Mucosa of descending colon (tissue), 3 donors: ENCODE results near the gene ABHD11. TPM values are rescaled to one million over a fixed set of nuclear protein-coding genes. Genes with fewer than 3 reads are reported as not detected.
A peak's percentile ranks its signal among the peaks of the same experiment; 100 is the strongest.

Source experiments
- ATAC-seq: fragments of 200-7000 bp; cut with Tn5 transposase; one replicate; pipeline ENCODE4 v1.9.1; 2020; ENCODE audit warnings: mild to moderate bottlenecking, moderate library complexity
- DNase-seq, 3 donors: peaks; one replicate each; pipeline ENCODE4 v3.0.0-alpha.2; 2020
- H3K36me3 ChIP-seq: fragments of 200-600 bp; one replicate; pipeline ENCODE4 v1.8.0; 2021; ENCODE audit warnings: low read depth, mild to moderate bottlenecking
- H3K4me1 ChIP-seq: fragments of 200-600 bp; one replicate; pipeline ENCODE4 v1.8.0; 2021; ENCODE audit warnings: low read depth, mild to moderate bottlenecking
- H3K4me3 ChIP-seq: fragments of 200-600 bp; one replicate; pipeline ENCODE4 v1.8.0; 2021; ENCODE audit warnings: mild to moderate bottlenecking
- H3K9me3 ChIP-seq: fragments of 200-600 bp; one replicate; pipeline ENCODE4 v1.8.0; 2021; ENCODE audit warnings: mild to moderate bottlenecking
- intact Hi-C, 2 donors: fragments of 100-400 bp; cut with DNase I in 1 of 2; cut with micrococcal nuclease in 1 of 2; formaldehyde crosslinking; loops; one replicate each; pipeline versions ENCODE4 v1.11.0 to v1.11.1; 2022; cut with DNase I, micrococcal nuclease
- total RNA-seq, 3 donors: library from RNA; stranded (reverse); fragmentation: NEBNext Ultra II Directional in 2 of 3; extraction: Animal tissue kit (Norgen Biotek cat#: 25700) in 2 of 3; gene quantifications; one replicate each; pipeline versions ENCODE4 v1.2.1 to v1.2.4, GENCODE V29; 2021 to 2023
- TF ChIP-seq, protein P1 (sequence below): fragments of 200-600 bp; IDR thresholded peaks from one replicate; pipeline ENCODE4 v1.8.0; 2022; ENCODE audit warnings: antibody characterized with exemption, mild to moderate bottlenecking
- donor health status: DM: no; HTN: no; CAD: no; lungs with moderate emphysema.
- donor health status: DM: no; HTN: no; CAD: no.
- donor health status: DM: no; HTN: yes; CAD: no.

The ABHD11 gene
- total RNA-seq, 3 donors from 2014 or later = 55.3 to 115 (median 97.3) TPM

- Histone ChIP-seq H3K4me1 (no peaks in the 10 kb centered on the region), H3K36me3 (no peaks in the 10 kb centered on the region), H3K9me3 (no peaks in the 10 kb centered on the region), H3K4me3 (no peak overlapping the region)
- intact Hi-C loops = no loop called here
- DNase-seq (peak; percentile 72 to 82 (median 78)), ATAC-seq (peak; percentile 71)
- TF ChIP-seq, protein P1, sequence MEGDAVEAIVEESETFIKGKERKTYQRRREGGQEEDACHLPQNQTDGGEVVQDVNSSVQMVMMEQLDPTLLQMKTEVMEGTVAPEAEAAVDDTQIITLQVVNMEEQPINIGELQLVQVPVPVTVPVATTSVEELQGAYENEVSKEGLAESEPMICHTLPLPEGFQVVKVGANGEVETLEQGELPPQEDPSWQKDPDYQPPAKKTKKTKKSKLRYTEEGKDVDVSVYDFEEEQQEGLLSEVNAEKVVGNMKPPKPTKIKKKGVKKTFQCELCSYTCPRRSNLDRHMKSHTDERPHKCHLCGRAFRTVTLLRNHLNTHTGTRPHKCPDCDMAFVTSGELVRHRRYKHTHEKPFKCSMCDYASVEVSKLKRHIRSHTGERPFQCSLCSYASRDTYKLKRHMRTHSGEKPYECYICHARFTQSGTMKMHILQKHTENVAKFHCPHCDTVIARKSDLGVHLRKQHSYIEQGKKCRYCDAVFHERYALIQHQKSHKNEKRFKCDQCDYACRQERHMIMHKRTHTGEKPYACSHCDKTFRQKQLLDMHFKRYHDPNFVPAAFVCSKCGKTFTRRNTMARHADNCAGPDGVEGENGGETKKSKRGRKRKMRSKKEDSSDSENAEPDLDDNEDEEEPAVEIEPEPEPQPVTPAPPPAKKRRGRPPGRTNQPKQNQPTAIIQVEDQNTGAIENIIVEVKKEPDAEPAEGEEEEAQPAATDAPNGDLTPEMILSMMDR = no peak
These were observed 34.6 kb downstream of the ABHD11 start for GRCh38 chr7:73703757-73704639.

GRCh38 chr7:73703225-73703624, 35.4 kb downstream of the ABHD11 start:
- intact Hi-C loops = no loop called here
- ATAC-seq (no peak), DNase-seq (no peak)
- TF ChIP-seq, protein P1 = no peak
- no peaks in the 10 kb centered on the region for H3K36me3 ChIP-seq
- no peaks in the 10 kb centered on the region for H3K4me1 ChIP-seq
- no peaks in the 10 kb centered on the region for H3K9me3 ChIP-seq
- H3K4me3 ChIP-seq = no peak overlapping the region

DNA sequence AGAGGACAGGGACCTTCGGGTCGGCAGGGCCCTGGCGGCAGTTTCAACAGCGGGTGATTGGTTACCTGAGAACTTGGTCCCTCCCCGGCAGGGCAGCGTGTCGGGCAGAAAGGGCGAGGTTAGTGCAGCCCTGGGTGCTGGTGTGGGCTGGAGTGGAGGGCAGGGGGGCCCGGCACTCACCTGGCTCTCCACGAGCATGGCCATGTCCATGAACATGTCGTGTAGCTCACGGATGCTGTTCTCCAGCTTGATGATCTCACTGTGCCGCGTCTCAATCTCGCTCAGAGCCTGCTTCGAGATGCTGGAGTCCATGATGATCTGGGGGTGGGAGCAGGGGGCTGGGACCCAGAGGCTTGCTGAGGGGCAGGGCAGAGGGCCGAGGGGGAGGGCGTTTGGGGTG, 35.9 kb downstream of the ABHD11 start:
- H3K9me3 ChIP-seq = no peaks in the 10 kb centered on the region
- DNase-seq (no peak), ATAC-seq (no peak)
- H3K36me3 ChIP-seq = no peaks in the 10 kb centered on the region
- H3K4me3 ChIP-seq = no peak overlapping the region
- intact Hi-C loops = no loop called here
- TF ChIP-seq, protein P1 = no peak
- H3K4me1 ChIP-seq = no peaks in the 10 kb centered on the region

DNA sequence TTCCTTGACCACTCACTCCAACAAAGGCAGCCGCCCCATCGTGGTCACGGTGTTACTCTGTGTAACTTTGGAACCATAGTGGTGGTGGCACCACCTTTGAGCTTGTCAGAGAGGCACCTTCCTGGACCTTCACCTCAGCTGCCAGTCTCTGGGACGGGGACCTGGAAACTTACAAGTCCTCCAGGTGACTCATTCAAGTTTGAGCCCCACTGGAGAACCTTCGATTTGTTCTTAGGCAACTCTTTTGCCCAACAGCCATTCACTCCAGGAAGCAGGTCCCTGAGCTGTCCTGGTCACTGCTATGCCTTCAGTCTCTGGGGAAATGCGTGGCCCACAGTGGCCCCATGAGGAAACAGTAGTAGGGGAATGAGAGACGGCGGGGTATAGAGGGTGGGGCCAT, 36.4 kb downstream of the ABHD11 start:
- H3K9me3 ChIP-seq = no peaks in the 10 kb centered on the region
- ATAC-seq (no peak), DNase-seq (no peak)
- intact Hi-C loops = no loop called here
- no peaks in the 10 kb centered on the region for H3K4me1 ChIP-seq
- H3K4me3 ChIP-seq = no peak overlapping the region
- H3K36me3 ChIP-seq = no peaks in the 10 kb centered on the region
- TF ChIP-seq, protein P1 = no peak

DNA sequence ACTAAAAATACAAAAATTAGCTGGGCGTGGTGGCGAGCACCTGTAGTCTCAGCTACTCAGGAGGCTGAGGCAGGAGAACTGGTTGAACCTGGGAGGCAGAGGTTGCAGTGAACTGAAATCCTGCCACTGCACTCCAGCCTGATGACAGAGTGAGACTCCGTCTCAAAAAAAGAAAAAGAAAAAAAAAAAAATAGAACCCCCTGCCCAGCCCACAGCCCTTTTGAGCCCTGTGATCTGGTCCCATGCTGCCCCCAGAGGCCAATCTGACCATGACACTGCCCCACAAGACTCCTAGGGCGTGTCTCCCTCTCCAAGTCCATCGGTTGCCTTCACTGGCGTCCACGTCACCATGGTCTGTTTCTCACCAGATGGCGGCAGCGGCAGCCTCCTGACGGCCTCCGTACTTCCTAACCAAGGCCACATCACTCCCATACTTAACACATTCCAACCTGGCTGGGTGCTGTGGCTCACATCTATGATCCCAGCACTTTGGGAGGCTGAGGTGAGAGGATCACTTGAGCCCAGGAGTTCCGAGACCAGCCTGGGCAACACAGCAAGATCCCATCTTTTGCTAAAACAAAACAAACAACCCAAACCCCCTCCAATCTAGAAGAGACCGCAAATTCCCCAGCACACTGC, 37.1 kb downstream of the ABHD11 start:
- H3K4me3 ChIP-seq = no peak overlapping the region
- TF ChIP-seq, protein P1 = peak; percentile 55
- H3K4me1 ChIP-seq = no peaks in the 10 kb centered on the region
- H3K36me3 ChIP-seq = no peaks in the 10 kb centered on the region
- ATAC-seq (peak; percentile 75), DNase-seq (peak in 2 of 3 donors; percentile 79 to 81)
- no peaks in the 10 kb centered on the region for H3K9me3 ChIP-seq
- intact Hi-C loops = no loop called here
